NCI-H774 (cell line): ENCODE measurements around the gene MAEA.
"Not testable (repeated sequence)": the region's sequence is repeated elsewhere in the genome, so short reads cannot be mapped to it uniquely, and the experiment has no call there.

Experiments
- DNase-seq: peaks from one replicate; lab custom pipeline; 2025; lab: John Stamatoyannopoulos, UW

Gene MAEA

GRCh38 chr4:1279253-1279652 is 10.4 kb upstream of the MAEA start:
- no peak for DNase-seq

- DNase-seq = no peak
Measured at GRCh38 chr4:1283711-1284110, 6.0 kb upstream of the MAEA start.

- DNase-seq = no peak
Measured at GRCh38 chr4:1285151-1285789, 4.4 kb upstream of the MAEA start.

GRCh38 chr4:1285790-1286553 is 3.7 kb upstream of the MAEA start:
- DNase-seq = no peak

GRCh38 chr4:1288786-1289185 is 905 bp upstream of the MAEA start:
- no peak for DNase-seq

- no peak for DNase-seq
Measured at GRCh38 chr4:1290165-1290977, 680 bp downstream of the MAEA start.

- no peak for DNase-seq
Measured at GRCh38 chr4:1291091-1291490, 1.4 kb downstream of the MAEA start.

GRCh38 chr4:1291996-1292702 is 2.5 kb downstream of the MAEA start:
- DNase-seq = no peak

- DNase-seq = not testable (repeated sequence)
Measured at GRCh38 chr4:1292703-1293011, 3.0 kb downstream of the MAEA start.

- no peak for DNase-seq
Measured at GRCh38 chr4:1293531-1293941, 3.8 kb downstream of the MAEA start.

- no peak for DNase-seq
Measured at GRCh38 chr4:1293991-1294390, 4.3 kb downstream of the MAEA start.

GRCh38 chr4:1294424-1294823 is 4.7 kb downstream of the MAEA start:
- no peak for DNase-seq

- no peak for DNase-seq
Measured at GRCh38 chr4:1294891-1295290, 5.2 kb downstream of the MAEA start.

- no peak for DNase-seq
Measured at GRCh38 chr4:1295405-1296055, 5.8 kb downstream of the MAEA start.

GRCh38 chr4:1296324-1297022 is 6.8 kb downstream of the MAEA start:
- DNase-seq = no peak

GRCh38 chr4:1297023-1297395 is 7.3 kb downstream of the MAEA start:
- no peak for DNase-seq

- DNase-seq = no peak
Measured at GRCh38 chr4:1297456-1298325, 8.0 kb downstream of the MAEA start.

GRCh38 chr4:1298461-1298860 is 8.8 kb downstream of the MAEA start:
- DNase-seq = no peak

- DNase-seq = no peak
Measured at GRCh38 chr4:1299301-1299860, 9.7 kb downstream of the MAEA start.
